H54 (cell line): Measurements from ENCODE around the gene SRC.

ENCODE experiments used
- DNase-seq: peaks from one replicate; pipeline ENCODE4 v3.0.0; 2011; ENCODE audit warnings: low spot score, mixed read lengths; ENCODE audit not compliant: insufficient read length
- FAIRE-seq: peaks from 3 replicates; lab custom pipeline; 2011; peaks lifted over from hg19 to GRCh38; lab: Jason Lieb, UNC
- POLR2A ChIP-seq: IDR thresholded peaks from 2 replicates; pipeline ENCODE4 v1.6.1; 2011; ENCODE audit warnings: low read depth, mild to moderate bottlenecking, low read length

SRC gene

DNA sequence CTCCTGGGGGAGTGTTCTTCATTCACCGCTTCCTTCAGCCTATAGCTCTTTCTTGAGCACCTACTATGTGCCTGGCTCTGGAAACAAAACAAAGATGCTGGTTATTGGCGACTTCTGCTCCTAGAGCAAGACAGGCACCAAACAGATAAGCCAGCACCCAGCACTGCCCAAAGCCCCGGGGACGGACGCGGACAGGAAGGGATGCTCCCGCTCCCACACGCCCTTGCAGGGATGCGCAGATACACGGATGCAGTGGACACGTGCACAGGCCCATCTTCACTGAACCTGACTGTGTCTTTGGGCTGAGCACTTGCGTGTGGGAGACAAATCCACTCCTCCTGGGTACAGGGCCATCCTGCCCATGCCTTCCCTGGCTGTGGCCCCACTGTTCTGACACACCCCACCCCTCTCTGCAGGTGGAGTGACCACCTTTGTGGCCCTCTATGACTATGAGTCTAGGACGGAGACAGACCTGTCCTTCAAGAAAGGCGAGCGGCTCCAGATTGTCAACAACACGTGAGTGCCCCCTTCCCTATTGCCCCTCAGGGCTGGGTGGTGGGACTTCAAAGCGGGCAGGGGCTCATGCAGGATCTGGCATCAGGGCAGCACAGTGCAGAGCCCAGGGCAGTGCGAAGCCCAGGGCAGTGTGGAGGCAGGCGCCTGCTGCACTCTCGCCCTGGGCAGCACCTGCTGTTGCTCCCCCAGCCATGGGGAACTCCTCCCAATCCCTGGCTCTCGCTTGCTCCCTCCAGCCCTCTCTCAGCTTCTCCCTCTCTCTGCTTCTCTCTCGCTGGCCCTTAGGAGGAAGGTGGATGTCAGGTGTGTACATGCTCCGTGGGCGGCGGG is 39.9 kb downstream of the SRC start:
- FAIRE-seq = no peak
- no peak for TF ChIP-seq POLR2A
- DNase-seq = no peak

GRCh38 chr20:37386505-37387251 is 40.7 kb downstream of the SRC start:
- no peak for TF ChIP-seq POLR2A
- no peak for FAIRE-seq
- DNase-seq = no peak

- TF ChIP-seq POLR2A = no peak
- no peak for DNase-seq
- FAIRE-seq = no peak
These were observed 41.8 kb downstream of the SRC start for GRCh38 chr20:37387519-37388269.

- DNase-seq = no peak
- no peak for FAIRE-seq
These were observed 42.9 kb downstream of the SRC start for GRCh38 chr20:37388831-37389230.

DNA sequence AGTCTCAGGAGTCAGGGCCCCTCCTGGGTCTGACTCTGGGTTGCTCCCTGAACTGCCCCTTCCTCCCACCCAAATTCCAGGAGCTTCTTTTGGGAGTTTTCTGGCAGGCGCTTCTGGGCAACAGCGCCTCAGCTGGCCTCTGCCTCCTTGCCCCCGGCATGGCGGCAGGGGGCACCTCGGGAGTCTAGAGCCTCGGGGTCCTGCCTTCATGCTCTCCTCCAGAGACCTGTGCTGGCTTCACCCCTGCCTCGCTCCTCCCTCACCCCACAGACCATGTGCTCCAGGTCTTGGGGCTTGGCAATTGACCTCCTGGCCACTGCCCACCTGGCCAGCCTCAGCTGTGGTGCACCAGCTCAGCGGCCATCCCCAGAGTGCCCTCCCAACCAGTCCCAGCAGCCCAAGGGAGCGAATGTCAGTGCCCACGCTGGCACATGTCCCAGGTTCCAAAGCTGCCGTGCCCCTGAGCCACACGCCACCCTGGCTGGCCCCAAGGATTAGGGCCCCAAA is 43.4 kb downstream of the SRC start:
- no peak for FAIRE-seq
- no peak for DNase-seq

More at GRCh38 chr20:37388831-37389230, 42.9 kb downstream of the SRC start:
- no peak for TF ChIP-seq POLR2A

GRCh38 chr20:37389844-37390275 is 43.9 kb downstream of the SRC start:
- DNase-seq = no peak
- no peak for TF ChIP-seq POLR2A
- FAIRE-seq = no peak

More for the DNA sequence above, 43.4 kb downstream of the SRC start:
- no peak for TF ChIP-seq POLR2A

GRCh38 chr20:37390503-37390890 is 44.6 kb downstream of the SRC start:
- no peak for TF ChIP-seq POLR2A
- FAIRE-seq (no peak), DNase-seq (no peak)

DNA sequence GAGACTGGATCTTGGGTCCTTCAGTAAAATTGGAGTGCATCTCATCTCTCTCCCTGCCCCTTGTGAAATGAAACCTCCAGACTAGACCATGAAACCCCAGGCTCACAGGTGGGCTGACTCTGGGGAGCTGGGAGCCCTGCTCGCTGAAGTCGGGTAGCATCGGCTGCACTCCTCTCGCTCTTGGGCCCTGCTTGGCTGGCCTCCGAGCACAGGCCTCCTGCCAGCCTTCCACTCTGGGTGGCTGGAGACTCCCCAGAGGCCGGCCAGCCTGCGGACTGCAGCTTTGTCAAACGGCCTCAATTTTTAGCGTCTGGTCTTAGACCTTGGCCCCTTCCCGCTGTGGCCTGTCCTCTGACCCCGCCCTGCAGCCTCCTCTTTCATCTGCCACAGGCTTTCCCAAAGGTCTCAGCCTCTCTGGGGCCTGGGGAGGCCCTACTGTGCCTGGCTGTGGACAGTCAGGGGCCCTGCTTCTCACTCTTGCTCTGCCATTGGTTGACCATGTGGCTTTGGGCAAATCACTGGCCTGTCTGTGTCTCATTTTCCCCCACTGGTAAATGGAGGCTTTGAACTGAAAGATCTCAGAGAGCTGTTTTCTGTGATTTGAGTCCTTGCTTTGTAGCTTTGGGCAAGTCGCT is 45.1 kb downstream of the SRC start:
- DNase-seq = no peak
- FAIRE-seq = no peak
- TF ChIP-seq POLR2A = no peak

DNA sequence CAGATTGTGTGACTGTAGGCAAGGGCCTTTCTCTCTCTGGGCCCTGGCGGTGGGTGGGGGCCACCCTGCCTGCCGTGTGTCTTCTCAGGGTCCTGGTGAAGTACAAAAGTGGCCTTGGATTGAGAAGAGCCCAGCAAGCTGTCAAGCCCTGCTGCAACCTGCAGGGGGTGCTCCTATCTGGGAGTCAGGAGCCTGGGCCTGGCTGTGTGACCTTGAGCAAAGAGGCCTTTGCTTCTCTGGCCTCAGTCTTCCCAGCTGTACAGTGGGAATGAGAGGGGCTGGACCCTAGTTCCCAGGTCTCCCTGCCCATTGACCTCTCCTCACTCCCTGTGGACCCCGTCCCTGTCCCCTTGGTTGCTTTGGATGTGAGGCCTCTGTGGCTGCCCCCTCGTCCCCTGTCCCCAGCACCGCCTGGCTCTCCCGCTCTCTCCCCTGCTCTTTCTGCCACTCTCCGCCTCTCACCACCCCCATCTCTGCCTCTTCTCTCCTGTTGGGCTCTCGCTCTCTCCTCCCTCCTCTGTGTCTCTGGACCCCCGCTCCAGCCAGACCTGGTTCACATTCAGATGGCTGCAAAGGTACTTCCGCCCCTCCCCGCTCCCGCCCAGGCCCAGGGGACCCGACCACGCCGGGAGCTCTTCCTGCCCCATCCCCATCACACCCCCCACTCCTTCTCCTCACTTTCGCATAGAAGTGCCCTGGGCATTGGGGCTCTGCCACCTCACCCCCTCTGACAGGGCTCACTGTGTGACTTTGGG is 46.7 kb downstream of the SRC start:
- TF ChIP-seq POLR2A = no peak
- DNase-seq (no peak), FAIRE-seq (no peak)

GRCh38 chr20:37393196-37393862 is 47.4 kb downstream of the SRC start:
- TF ChIP-seq POLR2A = no peak
- DNase-seq = no peak
- FAIRE-seq = no peak

GRCh38 chr20:37393863-37394542 is 48.1 kb downstream of the SRC start:
- DNase-seq = no peak
- TF ChIP-seq POLR2A = no peak
- FAIRE-seq = no peak
